PC-9 (cell line): ENCODE data around the gene GPHN. TPM values are rescaled to one million over a fixed set of nuclear protein-coding genes. Genes with fewer than 3 reads are reported as not detected.
"Not testable (repeated sequence)": the region's sequence is repeated elsewhere in the genome, so short reads cannot be mapped to it uniquely, and the experiment has no call there.

Experiments
- BruUV-seq: library from RNA; stranded (reverse); fragments of 400-500 nt; replicated peaks from 2 replicates; lab custom pipeline; 2021; lab: Mats Ljungman, UMichigan
- CTCF ChIA-PET: fragments of 300-600 bp; sonication (Branson Sonifier 250); formaldehyde crosslinking; loops from one replicate; lab custom pipeline; 2022; ENCODE audit warnings: antibody characterized with exemption; lab: Charles Lee
- POLR2A ChIA-PET: fragments of 300-600 bp; sonication (Branson Sonifier 250); formaldehyde crosslinking; loops from one replicate; lab custom pipeline; 2022; ENCODE audit warnings: antibody characterized with exemption; ENCODE audit not compliant: unreplicated experiment; lab: Charles Lee
- DNase-seq, 2 experiments: peaks; one replicate each; pipeline versions ENCODE4 v3.0.0 to v3.0.0-alpha.2; 2015 to 2022; ENCODE audit warnings: mixed read lengths in 1 of 2
- H2AFZ ChIP-seq: fragments of 200-600 bp; sonication (generic); 2 replicates; pipeline ENCODE4 v1.8.1; 2017; ENCODE audit warnings: antibody characterized with exemption
- H3F3A ChIP-seq: fragments of 200-600 bp; sonication (generic); 2 replicates; pipeline ENCODE4 v1.8.1; 2017; ENCODE audit warnings: antibody characterized with exemption, mild to moderate bottlenecking, low read depth; ENCODE audit not compliant: insufficient read depth
- H3K27ac ChIP-seq: fragments of 200-600 bp; sonication (generic); 2 replicates; pipeline ENCODE4 v1.6.1; 2016; ENCODE audit warnings: mixed run types
- H3K27me3 ChIP-seq: fragments of 200-600 bp; sonication (generic); 2 replicates; pipeline ENCODE4 v1.6.1; 2016; ENCODE audit warnings: low read depth, mixed run types; ENCODE audit not compliant: insufficient read depth
- H3K36me3 ChIP-seq: fragments of 200-600 bp; sonication (generic); 2 replicates; pipeline ENCODE4 v1.6.1; 2016; ENCODE audit warnings: low read depth, mixed run types
- H3K4me1 ChIP-seq: fragments of 200-600 bp; sonication (generic); replicated peaks from 2 replicates; pipeline ENCODE4 v1.6.1; 2016; ENCODE audit warnings: mixed run types; ENCODE audit not compliant: insufficient read depth
- H3K4me2 ChIP-seq: fragments of 200-600 bp; sonication (generic); 2 replicates; pipeline ENCODE4 v1.6.1; 2017; ENCODE audit warnings: mixed run types
- H3K4me3 ChIP-seq: fragments of 200-600 bp; sonication (generic); 2 replicates; pipeline ENCODE4 v1.6.1; 2016; ENCODE audit warnings: mixed run types
- H3K79me2 ChIP-seq: fragments of 200-600 bp; sonication (generic); 2 replicates; pipeline ENCODE4 v1.6.1; 2017; ENCODE audit warnings: low read depth, mixed run types
- H3K9me2 ChIP-seq: fragments of 200-600 bp; sonication (generic); 2 replicates; pipeline ENCODE4 v1.8.1; 2017; ENCODE audit warnings: mild to moderate bottlenecking; ENCODE audit not compliant: insufficient read depth
- H3K9me3 ChIP-seq: fragments of 200-600 bp; sonication (generic); 2 replicates; pipeline ENCODE4 v1.8.1; 2016; ENCODE audit warnings: low read depth; ENCODE audit not compliant: insufficient read depth
- H4K20me1 ChIP-seq: fragments of 200-600 bp; sonication (generic); 2 replicates; pipeline ENCODE4 v1.8.1; 2017; ENCODE audit not compliant: insufficient read depth
- CTCF ChIP-seq: fragments of 200-600 bp; sonication (generic); conservative IDR thresholded peaks from 2 replicates; pipeline ENCODE4 v1.6.1; 2017; ENCODE audit warnings: mixed run types, antibody characterized with exemption, mild to moderate bottlenecking, moderate library complexity
- EZH2 ChIP-seq: fragments of 200-600 bp; sonication (generic); IDR thresholded peaks from 2 replicates; pipeline ENCODE4 v1.8.0; 2017; ENCODE audit warnings: antibody characterized with exemption, low read depth
- intact Hi-C: fragments of 100-400 bp; cut with micrococcal nuclease; formaldehyde crosslinking; loops from one replicate; pipeline ENCODE4 v1.10.0; 2022; ENCODE audit not compliant: unreplicated experiment
- total RNA-seq: library from RNA; stranded (reverse); gene quantifications from 2 replicates; pipeline ENCODE4 v1.2.3, GENCODE V29; 2021

The GPHN gene
- total RNA-seq, 1 experiment from 2014 or later, result 18.3 TPM

- H3K4me3 ChIP-seq, result no peak overlapping the region
- H3K27ac ChIP-seq, result no peak overlapping the region
- POLR2A ChIA-PET, result no interaction called here
- TF ChIP-seq EZH2, result no peak
- no peak for TF ChIP-seq CTCF
- peaks cover 4% of the 10 kb centered on the region; the same call in 1 of the 2 replicates for H3K9me3 ChIP-seq
- CTCF ChIA-PET, result no interaction called here
- H3K4me2 ChIP-seq, result no peak overlapping the region
- no peaks in the 10 kb centered on the region for H3K4me1 ChIP-seq
- H3K36me3 ChIP-seq, result no peaks in the 10 kb centered on the region
- no peaks in the 10 kb centered on the region for H3K27me3 ChIP-seq
- BruUV-seq, result no TSS peak
- no peaks in the 10 kb centered on the region; the same call in 1 of the 2 replicates for H3K9me2 ChIP-seq
- 0 out of 2 replicates have a peak, but pooled peaks cover 7% of the 10 kb centered on the region for H4K20me1 ChIP-seq
- peaks cover 32% of the 10 kb centered on the region; the same call in 1 of the 2 replicates for H3K79me2 ChIP-seq
- H3F3A ChIP-seq, result no peaks in the 10 kb centered on the region
- intact Hi-C loops, result no loop called here
- no peak overlapping the region for H2AFZ ChIP-seq
- no peak for DNase-seq
Measured at GRCh38 chr14:66540038-66540437, 32.1 kb downstream of the GPHN start.

- DNase-seq, result no peak
- H2AFZ ChIP-seq, result no peak overlapping the region
- 0 out of 2 replicates have a peak, but pooled peaks cover 7% of the 10 kb centered on the region for H4K20me1 ChIP-seq
- ChIA-PET POLR2A (interaction anchor here (0.6 kb wide), 1 partner anchor 1731 kb away, joined by 5 read pairs; no protein-coding TSS in a partner anchor), CTCF (no interaction called here)
- H3K4me2 ChIP-seq, result no peak overlapping the region
- BruUV-seq, result no TSS peak
- H3K79me2 ChIP-seq, result peaks cover 20% of the 10 kb centered on the region; the same call in 1 of the 2 replicates
- no peaks in the 10 kb centered on the region for H3F3A ChIP-seq
- TF ChIP-seq EZH2, result no peak
- TF ChIP-seq CTCF, result no peak
- H3K4me1 ChIP-seq, result no peaks in the 10 kb centered on the region
- intact Hi-C loops, result no loop called here
- H3K4me3 ChIP-seq, result no peak overlapping the region
- no peaks in the 10 kb centered on the region for H3K27me3 ChIP-seq
- H3K9me2 ChIP-seq, result no peaks in the 10 kb centered on the region
- no peaks in the 10 kb centered on the region for H3K9me3 ChIP-seq
- H3K27ac ChIP-seq, result no peak overlapping the region
- H3K36me3 ChIP-seq, result no peaks in the 10 kb centered on the region
Measured at GRCh38 chr14:66541627-66542026, 33.7 kb downstream of the GPHN start.

GRCh38 chr14:66543996-66544395 is 36.0 kb downstream of the GPHN start:
- Histone ChIP-seq H3K27ac (no peak overlapping the region), H3K9me3 (no peaks in the 10 kb centered on the region), H4K20me1 (no peaks in the 10 kb centered on the region), H3K4me1 (no peaks in the 10 kb centered on the region), H3K79me2 (peaks cover 5% of the 10 kb centered on the region; the same call in 1 of the 2 replicates), H3F3A (no peaks in the 10 kb centered on the region), H3K9me2 (no peaks in the 10 kb centered on the region), H3K4me2 (no peak overlapping the region), H2AFZ (no peak overlapping the region), H3K27me3 (no peaks in the 10 kb centered on the region), H3K4me3 (no peak overlapping the region), H3K36me3 (no peaks in the 10 kb centered on the region)
- intact Hi-C loops, result no loop called here
- ChIA-PET POLR2A (no interaction called here), CTCF (no interaction called here)
- DNase-seq, result no peak
- TF ChIP-seq EZH2 (no peak), CTCF (no peak)
- BruUV-seq, result no TSS peak

- H3K4me3 ChIP-seq, DNase-seq, H2AFZ ChIP-seq, H3K27me3 ChIP-seq, BruUV-seq, CTCF ChIA-PET, H3F3A ChIP-seq, POLR2A ChIA-PET, H3K4me2 ChIP-seq, H3K9me2 ChIP-seq, H3K9me3 ChIP-seq, intact Hi-C loops, H3K27ac ChIP-seq, H3K4me1 ChIP-seq, H3K79me2 ChIP-seq, H3K36me3 ChIP-seq, H4K20me1 ChIP-seq: not testable (repeated sequence)
Measured at GRCh38 chr14:66545191-66545590, 37.2 kb downstream of the GPHN start.

- intact Hi-C loops, H3K36me3 ChIP-seq, BruUV-seq, H3K27ac ChIP-seq, H3K9me3 ChIP-seq, POLR2A ChIA-PET, H4K20me1 ChIP-seq, CTCF ChIA-PET, H3F3A ChIP-seq, H3K4me3 ChIP-seq, H3K9me2 ChIP-seq, H2AFZ ChIP-seq, H3K79me2 ChIP-seq, DNase-seq, H3K27me3 ChIP-seq, H3K4me1 ChIP-seq, H3K4me2 ChIP-seq: not testable (repeated sequence)
Measured at GRCh38 chr14:66545751-66546150, 37.8 kb downstream of the GPHN start.
